Esophagus (tissue), 2 donors: ENCODE measurements around the gene SLC25A24. TPM values are rescaled to one million over a fixed set of nuclear protein-coding genes. Genes with fewer than 3 reads are reported as not detected.
"Not testable (repeated sequence)": the region's sequence is repeated elsewhere in the genome, so short reads cannot be mapped to it uniquely, and the experiment has no call there.

Source experiments
- H3K27ac ChIP-seq, 2 donors: one replicate each; pipeline ENCODE4 v1.5.1; 2013; ENCODE audit warnings: low read depth in 2 of 2, mild to moderate bottlenecking in 2 of 2, inconsistent platforms in 1 of 2, low read length in 1 of 2, moderate library complexity in 1 of 2
- H3K27me3 ChIP-seq, 2 donors: one replicate each; pipeline ENCODE4 v1.6.1; 2013; ENCODE audit warnings: low read length in 2 of 2, control low read depth in 1 of 2, mild to moderate bottlenecking in 1 of 2; ENCODE audit not compliant: insufficient read depth in 2 of 2, control insufficient read depth in 1 of 2
- H3K36me3 ChIP-seq, 2 donors: one replicate each; pipeline ENCODE4 v1.6.1; 2013; ENCODE audit warnings: low read length in 1 of 2; ENCODE audit not compliant: control insufficient read depth in 2 of 2, insufficient read depth in 2 of 2
- H3K4me1 ChIP-seq, 2 donors: one replicate each; pipeline ENCODE4 v1.6.1; 2013; ENCODE audit warnings: low read length in 1 of 2; ENCODE audit not compliant: control insufficient read depth in 2 of 2, insufficient read depth in 2 of 2
- H3K4me3 ChIP-seq, 2 donors: one replicate each; pipeline ENCODE4 v1.5.1; 2013; ENCODE audit warnings: low read length in 2 of 2, mild to moderate bottlenecking in 2 of 2, low read depth in 1 of 2, moderate library complexity in 1 of 2
- H3K9me3 ChIP-seq, 2 donors: one replicate each; pipeline ENCODE4 v1.6.1; 2013; ENCODE audit warnings: mild to moderate bottlenecking in 2 of 2, low read depth in 1 of 2, low read length in 1 of 2, moderate library complexity in 1 of 2; ENCODE audit not compliant: control insufficient read depth in 2 of 2, insufficient read depth in 1 of 2
- WGBS, 2 donors: extraction: QIAGEN DNeasy Blood & Tissue Kit; methylation state at CpG; one replicate each; pipeline ENCODE4 v1.1.7; 2013; 5-methylcytosine and 5-hydroxymethylcytosine counted together
- polyA plus RNA-seq, 2 donors: library from polyadenylated mRNA; stranded (reverse); fragments of 200-250 nt; gene quantifications; one replicate each; pipeline ENCODE4 v1.2.3, GENCODE V29; 2013
- donor health status: healthy with polysubstance abuse.
- donor health status: Bipolar disorder and iron deficiency.

SLC25A24 gene
- polyA plus RNA-seq, 2 donors: 3.2 to 9.3 TPM

DNA sequence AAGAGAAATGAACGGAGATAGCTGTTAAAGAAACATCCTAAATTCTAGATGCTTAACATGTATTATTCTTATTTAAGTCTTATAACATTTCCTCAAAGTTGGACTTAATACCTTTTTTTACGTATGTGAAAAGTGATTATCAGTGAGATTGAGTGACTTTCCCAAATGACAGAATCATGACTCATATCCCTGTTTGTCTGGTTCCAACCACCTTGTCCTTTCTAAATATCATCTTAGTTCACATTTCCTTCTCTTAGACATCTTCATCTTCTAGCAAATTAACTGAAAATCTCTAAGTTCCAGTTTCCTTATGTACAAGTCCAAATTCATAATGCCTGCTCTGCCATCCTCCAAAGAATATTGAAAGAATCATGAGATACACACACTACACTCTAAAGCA, 16.9 kb upstream of the SLC25A24 start:
- 46 to 51% methylated on average over 2 of the region's 2 CpGs for WGBS, 2 donors
- not testable (repeated sequence) for H3K36me3 ChIP-seq

GRCh38 chr1:108216028-108216890, 16.1 kb upstream of the SLC25A24 start:
- H3K4me1 ChIP-seq, H3K27ac ChIP-seq, H3K9me3 ChIP-seq, H3K4me3 ChIP-seq, H3K27me3 ChIP-seq, H3K36me3 ChIP-seq: not testable (repeated sequence)
- 71 to 74% methylated on average over 6 of the region's 6 CpGs for WGBS, 2 donors

More for the DNA sequence above, 16.9 kb upstream of the SLC25A24 start:
- not testable (repeated sequence) for H3K27me3 ChIP-seq, H3K4me3 ChIP-seq, H3K9me3 ChIP-seq, H3K27ac ChIP-seq, H3K4me1 ChIP-seq

DNA sequence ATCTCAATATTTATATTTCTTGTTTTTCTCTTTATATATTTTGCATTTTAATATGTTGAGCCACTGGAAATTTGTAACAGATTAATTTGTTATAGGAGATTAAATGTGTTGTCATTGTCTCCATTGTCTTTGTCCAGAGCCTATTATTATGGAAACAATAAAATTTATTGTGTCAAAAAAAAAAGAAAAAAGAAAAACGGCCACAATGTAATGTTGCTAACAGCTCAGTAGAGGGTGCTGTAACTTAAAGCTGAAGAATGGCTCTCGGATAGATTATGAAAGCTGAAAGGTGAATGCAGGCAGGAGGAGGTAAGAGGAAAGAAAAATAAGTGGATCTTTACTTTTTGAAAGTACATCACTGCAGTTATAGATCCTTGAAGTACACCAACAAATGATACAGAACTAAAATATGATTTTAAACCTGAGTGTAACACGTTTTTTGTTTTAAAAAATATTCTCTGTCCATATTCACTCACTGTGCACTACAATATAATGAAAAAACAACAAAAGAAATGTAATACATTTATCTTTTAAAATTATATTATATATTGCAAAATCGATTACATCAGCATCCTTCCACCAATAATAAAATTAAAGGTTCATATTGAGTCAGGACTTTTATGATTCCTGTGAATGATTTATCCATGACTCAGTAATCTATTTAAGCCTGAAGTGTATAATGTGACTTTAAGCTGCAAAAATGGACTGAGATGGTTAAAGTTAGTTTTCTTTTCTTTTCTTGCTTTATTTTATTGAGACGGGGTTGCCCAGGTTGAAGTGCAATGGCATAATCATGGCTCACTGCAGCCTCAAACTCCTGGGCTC, 14.7 kb upstream of the SLC25A24 start:
- not testable (repeated sequence) for H3K9me3 ChIP-seq, H3K27ac ChIP-seq, H3K4me1 ChIP-seq, H3K36me3 ChIP-seq, H3K27me3 ChIP-seq, H3K4me3 ChIP-seq
- WGBS, 2 donors: 12 to 14% methylated on average over 4 of the region's 5 CpGs

DNA sequence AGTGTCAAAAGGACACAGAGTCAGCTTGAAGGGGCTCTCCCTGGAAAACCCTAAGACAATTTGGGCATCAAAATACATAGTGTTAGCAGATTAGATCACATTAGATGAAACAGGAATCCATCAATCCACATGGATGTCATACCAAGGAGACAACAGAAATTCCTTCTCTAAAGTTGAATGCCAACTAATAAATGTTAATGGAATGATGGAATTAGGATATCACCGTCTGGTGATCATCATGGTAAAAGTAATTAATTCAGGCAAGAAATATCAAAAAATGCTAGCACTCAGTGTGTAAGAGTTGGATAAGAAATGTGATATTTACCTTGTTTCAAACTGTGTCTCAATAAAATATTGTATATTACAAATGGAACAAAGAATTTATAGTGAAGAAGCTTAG, 10.9 kb upstream of the SLC25A24 start:
- no peaks in the 10 kb centered on the region for H3K9me3 ChIP-seq
- H3K4me3 ChIP-seq: no peak overlapping the region
- no peaks in the 10 kb centered on the region for H3K4me1 ChIP-seq
- WGBS, 2 donors: 87 to 92% methylated on average over 1 of the region's 1 CpG
- no peak overlapping the region for H3K27ac ChIP-seq
- no peaks in the 10 kb centered on the region for H3K27me3 ChIP-seq
- no peaks in the 10 kb centered on the region for H3K36me3 ChIP-seq

DNA sequence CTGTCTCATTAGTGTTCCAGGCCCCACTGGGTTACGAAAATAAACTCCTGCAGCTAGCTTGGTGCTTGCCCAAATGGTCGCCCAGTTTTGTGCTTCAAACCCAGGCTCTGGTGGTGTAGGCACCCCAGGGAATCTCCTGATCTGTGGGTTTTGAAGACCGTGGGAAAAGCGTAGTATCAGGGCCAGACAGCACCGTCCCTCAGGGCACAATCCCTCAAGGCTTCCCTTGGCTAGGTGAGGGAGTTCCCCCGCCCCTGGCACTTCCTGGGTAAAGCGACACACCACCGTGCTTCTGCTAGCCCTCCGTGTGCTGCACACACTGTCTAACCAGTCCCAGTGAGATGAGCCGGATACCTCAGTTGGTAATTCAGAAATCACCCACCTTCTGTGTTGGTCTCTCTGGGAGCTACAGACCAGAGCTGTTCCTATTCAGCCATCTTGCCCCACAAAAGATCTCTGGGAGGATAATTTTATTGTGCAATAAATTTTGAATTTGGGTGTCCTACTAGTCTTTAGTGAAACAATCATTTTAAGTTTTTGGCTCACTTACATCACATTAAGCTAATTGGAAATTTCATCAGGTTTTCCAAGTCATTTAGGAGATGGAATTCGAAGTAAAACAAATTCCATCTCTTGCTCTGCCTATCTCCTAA, 9.4 kb upstream of the SLC25A24 start:
- Histone ChIP-seq H3K27ac (no peak overlapping the region), H3K4me1 (no peaks in the 10 kb centered on the region), H3K9me3 (no peaks in the 10 kb centered on the region), H3K36me3 (no peaks in the 10 kb centered on the region), H3K27me3 (no peaks in the 10 kb centered on the region), H3K4me3 (no peak overlapping the region)
- WGBS, 2 donors: 55 to 62% methylated on average over 11 of the region's 11 CpGs

DNA sequence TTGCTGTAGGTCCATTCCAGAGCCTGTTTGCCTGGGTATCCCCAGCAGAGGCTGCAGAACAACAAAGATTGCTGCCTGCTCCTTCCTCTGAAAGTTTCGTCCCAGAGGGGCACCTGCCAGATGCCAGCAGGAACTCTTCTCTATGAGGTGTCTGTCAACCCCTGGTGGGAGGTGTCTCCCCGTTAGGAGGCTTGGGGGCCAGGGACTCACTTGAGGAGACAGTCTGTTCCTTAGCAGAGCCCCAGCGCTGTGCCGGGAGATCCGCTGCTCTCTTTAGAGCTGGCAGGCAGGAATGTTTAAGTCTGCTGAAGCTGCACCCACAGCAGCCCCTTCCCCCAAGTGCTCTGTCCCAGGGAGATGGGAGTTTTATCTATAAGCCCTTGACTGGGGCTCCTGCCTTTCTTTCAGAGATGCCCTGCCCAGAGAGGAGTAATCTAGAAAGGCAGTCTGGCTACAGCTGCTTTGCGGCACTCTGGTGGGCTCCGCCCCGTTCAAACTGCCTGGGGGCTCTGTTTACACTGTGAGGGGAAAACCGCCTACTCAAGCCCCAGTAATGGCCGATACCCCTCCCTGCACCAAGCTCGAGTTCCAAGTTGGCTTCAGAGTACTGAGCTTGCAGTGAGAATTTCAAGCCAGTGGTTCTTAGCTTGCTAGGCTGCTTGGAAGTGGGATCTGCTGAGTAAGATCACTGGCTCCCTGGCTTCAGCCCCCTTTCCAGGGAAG, 8.7 kb upstream of the SLC25A24 start:
- 54 to 55% methylated on average over 11 of the region's 11 CpGs for WGBS, 2 donors
- Histone ChIP-seq H3K4me3 (no peak overlapping the region), H3K36me3 (no peaks in the 10 kb centered on the region), H3K27me3 (no peaks in the 10 kb centered on the region), H3K27ac (no peak overlapping the region), H3K4me1 (no peaks in the 10 kb centered on the region), H3K9me3 (no peaks in the 10 kb centered on the region)

DNA sequence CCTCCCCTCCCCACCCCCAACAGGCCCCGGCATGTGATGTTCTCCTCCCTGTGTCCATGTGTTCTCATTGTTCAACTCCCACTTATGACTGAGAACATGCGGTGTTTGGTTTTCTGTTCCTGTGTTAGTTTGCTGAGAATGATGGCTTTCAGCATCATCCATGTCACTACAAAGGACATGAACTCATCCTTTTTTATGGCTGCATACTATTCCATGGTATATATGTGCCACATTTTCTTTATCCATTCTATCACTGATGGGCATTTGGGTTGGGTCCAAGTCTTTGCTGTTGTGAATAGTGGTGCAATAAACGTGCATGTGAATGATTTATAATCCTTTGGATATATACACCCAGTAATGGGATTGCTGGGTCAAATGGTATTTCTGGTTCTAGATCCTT, 3.4 kb upstream of the SLC25A24 start:
- not testable (repeated sequence) for H3K4me3 ChIP-seq, H3K9me3 ChIP-seq, H3K36me3 ChIP-seq, H3K4me1 ChIP-seq, H3K27ac ChIP-seq, H3K27me3 ChIP-seq
- 84 to 89% methylated on average over 3 of the region's 3 CpGs for WGBS, 2 donors

GRCh38 chr1:108201687-108202086, 1.5 kb upstream of the SLC25A24 start:
- Histone ChIP-seq H3K36me3 (no peaks in the 10 kb centered on the region), H3K9me3 (peaks cover 0 to 3% of the 10 kb centered on the region in 2 donors), H3K4me3 (no peak overlapping the region), H3K4me1 (peaks cover 0 to 2% of the 10 kb centered on the region in 2 donors), H3K27ac (no peak overlapping the region), H3K27me3 (no peaks in the 10 kb centered on the region)
- WGBS, 2 donors: 80 to 81% methylated on average over 5 of the region's 5 CpGs

- WGBS, 2 donors: 0 to 2% methylated on average over 10 of the region's 10 CpGs
- Histone ChIP-seq H3K4me1 (peaks cover 0 to 2% of the 10 kb centered on the region in 2 donors), H3K4me3 (peak overlapping the region; percentile 86 to 99), H3K27me3 (no peaks in the 10 kb centered on the region), H3K9me3 (peaks cover 0 to 3% of the 10 kb centered on the region in 2 donors), H3K36me3 (no peaks in the 10 kb centered on the region), H3K27ac (peak overlapping the region; percentile 86 to 92)
Measured at GRCh38 chr1:108200687-108201051, 526 bp upstream of the SLC25A24 start.
